ENCODE results near the gene FAM193B.

- no peak for TF ChIP-seq EZH2 (IDR thresholded peaks at IDR 0.05; ENCODE audit: borderline replicate concordance, low read depth, low read length, poor library complexity, severe bottlenecking)
- no peak for TF ChIP-seq CTCF (conservative IDR thresholded peaks at IDR 0.05; ENCODE audit: low read depth, low read length)
Measured at GRCh38 chr5:177526191-177526590, 28.2 kb downstream of the FAM193B start.
